NCI-H748 (cell line): ENCODE measurements around the gene VPS26B.

Source experiments
- DNase-seq: peaks from one replicate; lab custom pipeline; 2025; ENCODE audit not compliant: unreplicated experiment; lab: John Stamatoyannopoulos, UW

VPS26B gene

DNA sequence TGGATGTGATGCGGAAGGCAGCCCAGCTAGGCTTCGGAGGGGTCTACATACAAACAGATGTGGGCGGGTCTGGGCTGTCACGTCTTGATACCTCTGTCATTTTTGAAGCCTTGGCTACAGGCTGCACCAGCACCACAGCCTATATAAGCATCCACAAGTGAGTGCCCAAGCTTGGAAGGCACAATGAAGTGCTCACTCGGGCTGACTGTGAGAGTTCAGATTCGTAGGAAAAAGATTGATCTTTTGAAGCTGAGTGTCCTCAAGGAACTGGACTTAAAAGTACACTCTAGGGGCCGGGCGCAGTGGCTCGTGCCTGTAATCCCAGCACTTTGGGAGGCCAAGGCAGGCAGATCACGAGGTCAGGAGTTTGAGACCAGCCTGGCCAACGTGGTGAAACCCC is 32.6 kb downstream of the VPS26B start:
- no peak for DNase-seq

DNA sequence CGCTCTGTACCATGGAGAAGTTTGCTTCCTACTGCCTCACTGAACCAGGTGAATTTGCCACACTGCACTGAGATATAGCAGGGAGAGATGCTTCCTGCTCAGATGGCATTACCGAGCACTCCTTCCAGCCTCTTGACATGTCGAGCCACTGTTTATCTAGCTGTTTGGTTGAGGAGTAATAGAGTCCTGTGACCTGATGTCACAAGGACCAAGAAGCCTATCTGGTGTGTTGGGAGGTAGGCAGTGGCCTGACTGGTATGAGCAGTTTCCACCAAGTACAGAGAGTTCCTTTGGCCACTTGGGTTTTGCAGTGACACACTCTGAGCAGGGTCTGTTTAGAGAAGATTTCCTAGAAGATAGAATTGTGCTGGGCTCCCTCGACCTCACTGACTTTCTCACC is 34.1 kb downstream of the VPS26B start:
- no peak for DNase-seq

DNA sequence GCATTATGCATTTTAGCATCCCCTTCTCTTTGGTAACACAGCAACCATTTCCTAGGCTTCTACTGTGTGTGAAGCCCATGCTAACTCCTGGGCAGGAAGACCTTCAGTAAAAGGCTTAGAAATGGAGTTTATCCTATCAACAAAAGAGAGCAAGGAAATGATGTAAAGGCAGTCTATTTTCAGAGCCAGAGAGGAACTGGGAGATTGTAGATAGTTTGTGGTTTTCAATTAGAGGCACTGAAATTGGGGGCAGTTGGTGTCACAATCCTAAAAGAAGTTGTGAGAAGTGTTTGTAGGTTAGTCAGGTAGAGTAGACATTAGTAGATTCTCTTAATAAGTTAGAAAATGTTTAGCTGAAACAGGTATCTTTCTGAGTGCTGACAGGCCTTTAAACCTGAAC is 36.0 kb downstream of the VPS26B start:
- DNase-seq, result no peak

DNA sequence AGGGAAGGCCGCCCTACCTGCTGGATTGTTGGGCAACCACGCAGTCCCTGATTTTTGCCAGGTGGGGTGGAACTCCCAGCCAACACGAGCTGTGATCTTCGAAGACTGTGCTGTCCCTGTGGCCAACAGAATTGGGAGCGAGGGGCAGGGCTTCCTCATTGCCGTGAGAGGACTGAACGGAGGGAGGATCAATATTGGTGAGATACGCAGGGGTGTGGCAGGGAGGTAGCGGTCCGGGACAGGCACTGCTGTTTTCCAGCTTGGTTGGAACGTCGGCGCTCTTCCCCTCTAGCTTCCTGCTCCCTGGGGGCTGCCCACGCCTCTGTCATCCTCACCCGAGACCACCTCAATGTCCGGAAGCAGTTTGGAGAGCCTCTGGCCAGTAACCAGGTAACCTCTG is 36.5 kb downstream of the VPS26B start:
- no peak for DNase-seq

GRCh38 chr11:134261626-134262488 is 37.4 kb downstream of the VPS26B start:
- DNase-seq, result peak; percentile 26

DNA sequence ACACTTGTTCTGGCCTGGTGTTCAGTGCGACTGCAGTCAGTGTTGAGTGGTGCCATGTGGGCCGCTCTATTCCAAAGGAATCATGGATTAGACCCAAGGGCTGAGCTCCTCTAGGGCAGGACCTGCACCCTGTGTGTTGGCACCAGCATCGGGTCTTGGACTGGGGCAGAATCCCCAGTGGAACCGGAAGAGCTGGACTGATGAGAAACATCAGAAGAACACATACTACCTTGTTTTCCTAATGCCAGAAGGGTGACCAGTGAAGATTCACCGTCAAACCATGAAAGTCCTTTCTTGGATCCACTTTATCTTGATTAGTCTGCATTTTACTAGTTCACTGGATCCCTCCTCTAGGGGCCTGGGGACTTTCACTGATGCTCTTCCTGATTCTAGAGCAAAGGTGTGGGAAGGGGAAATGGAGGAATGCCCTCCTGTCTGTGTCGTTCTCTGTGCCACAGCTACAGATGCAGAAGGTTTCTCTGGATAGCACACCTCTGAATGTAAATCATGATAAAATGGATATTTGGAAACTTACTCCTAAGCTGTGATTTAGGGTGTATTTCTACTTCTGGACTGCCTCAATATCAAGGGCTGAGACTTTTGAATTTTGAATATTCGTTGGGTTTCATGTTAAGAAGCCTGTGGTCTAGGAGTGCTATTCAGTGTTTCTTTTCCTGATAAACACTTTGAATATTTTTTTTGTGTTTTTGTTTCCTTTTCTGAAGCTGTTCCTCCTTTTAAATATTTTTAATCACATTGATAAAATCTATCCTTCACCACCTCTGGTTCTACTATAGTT is 40.7 kb downstream of the VPS26B start:
- no peak for DNase-seq

- no peak for DNase-seq
Observed at GRCh38 chr11:134266440-134266839, 42.0 kb downstream of the VPS26B start.

GRCh38 chr11:134266841-134267251 is 42.4 kb downstream of the VPS26B start:
- DNase-seq, result no peak

- DNase-seq, result no peak
Observed at GRCh38 chr11:134267461-134267860, 43.0 kb downstream of the VPS26B start.

GRCh38 chr11:134267966-134268365 is 43.5 kb downstream of the VPS26B start:
- DNase-seq, result no peak

DNA sequence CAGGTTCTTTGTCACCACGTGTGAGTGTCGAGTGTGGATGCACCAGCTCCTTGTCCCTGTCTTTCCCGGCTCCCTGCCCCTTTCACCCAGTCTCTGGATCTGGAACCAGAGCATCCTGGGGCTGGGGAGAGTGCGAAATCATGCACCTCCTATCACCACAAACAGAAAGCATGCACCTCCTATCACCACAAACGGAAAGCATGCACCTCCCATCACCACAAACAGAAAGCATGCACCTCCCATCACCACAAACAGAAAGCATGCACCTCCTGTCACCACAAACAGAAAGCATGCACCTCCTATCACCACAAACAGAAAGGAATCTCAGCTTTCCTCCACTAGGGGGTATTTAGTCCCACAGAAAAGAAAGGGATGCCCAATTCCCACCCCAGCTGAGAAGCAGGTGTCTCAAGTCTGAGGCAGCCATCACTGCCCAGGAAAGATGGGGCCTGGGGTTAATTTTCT is 45.8 kb downstream of the VPS26B start:
- peak; percentile 25 for DNase-seq

- no peak for DNase-seq
Observed at GRCh38 chr11:134271978-134272377, 47.5 kb downstream of the VPS26B start.

DNA sequence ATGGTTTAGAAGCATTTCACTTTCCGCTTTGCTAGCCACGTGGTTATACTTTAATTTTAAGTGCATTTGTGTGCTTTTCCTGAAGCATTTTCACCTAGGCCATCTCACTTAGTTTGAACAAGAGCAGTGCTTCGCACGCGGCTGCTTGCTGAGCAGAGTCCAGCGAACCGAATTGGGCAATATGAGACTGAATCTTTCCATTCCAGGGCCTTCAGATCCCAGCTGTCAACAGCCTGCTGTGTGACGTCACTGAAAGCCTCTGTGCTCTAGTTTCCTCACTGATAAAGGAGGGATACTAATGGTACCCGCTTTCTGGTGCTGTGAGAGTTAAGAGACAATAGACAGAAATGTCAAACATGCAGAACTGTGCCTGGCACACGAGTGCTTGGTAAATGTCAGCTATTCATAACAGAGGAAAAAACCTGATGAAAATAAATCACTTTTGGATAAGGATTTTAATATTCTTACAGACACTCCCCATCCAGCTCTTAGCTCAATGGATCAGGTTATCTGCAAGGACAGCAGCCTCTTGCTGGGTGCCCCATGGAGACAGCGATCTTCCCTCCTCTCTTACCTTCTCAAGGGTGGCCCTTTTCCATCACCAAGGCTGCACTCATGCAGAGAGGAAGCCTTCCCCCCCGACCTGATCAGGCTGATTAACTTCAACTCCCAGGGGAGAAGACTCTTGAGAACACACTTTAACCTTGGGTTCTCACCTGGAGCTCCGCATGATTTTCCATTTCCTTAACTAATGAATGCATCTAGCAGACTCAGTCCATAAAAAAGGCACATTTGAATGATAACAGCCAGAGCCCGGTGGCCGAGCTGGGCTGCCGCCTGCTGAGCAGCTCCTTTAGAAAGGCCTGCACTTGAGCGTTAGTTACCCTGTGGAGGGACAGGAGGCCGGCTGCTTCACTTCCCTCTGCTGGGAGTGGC is 48.2 kb downstream of the VPS26B start:
- no peak for DNase-seq

DNA sequence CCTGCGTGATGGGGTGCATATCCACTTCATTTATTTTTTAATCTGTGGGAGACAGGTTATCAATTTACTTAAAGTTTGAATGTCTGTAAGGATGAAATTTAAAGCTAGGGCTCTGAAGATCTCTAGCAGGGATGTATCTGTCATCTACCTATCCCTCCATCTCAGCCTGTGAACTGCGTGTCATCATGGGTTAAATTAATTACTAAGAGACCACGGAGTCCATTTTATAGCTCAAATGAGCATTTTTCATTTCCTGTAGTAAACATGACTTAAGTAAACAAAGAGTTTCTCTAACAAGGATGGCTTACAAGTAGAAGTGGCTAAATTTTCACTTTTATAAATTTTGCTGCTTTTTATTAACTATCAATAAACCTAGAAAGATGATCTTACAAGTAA is 48.8 kb downstream of the VPS26B start:
- no peak for DNase-seq

GRCh38 chr11:134275188-134275533 is 50.7 kb downstream of the VPS26B start:
- no peak for DNase-seq

DNA sequence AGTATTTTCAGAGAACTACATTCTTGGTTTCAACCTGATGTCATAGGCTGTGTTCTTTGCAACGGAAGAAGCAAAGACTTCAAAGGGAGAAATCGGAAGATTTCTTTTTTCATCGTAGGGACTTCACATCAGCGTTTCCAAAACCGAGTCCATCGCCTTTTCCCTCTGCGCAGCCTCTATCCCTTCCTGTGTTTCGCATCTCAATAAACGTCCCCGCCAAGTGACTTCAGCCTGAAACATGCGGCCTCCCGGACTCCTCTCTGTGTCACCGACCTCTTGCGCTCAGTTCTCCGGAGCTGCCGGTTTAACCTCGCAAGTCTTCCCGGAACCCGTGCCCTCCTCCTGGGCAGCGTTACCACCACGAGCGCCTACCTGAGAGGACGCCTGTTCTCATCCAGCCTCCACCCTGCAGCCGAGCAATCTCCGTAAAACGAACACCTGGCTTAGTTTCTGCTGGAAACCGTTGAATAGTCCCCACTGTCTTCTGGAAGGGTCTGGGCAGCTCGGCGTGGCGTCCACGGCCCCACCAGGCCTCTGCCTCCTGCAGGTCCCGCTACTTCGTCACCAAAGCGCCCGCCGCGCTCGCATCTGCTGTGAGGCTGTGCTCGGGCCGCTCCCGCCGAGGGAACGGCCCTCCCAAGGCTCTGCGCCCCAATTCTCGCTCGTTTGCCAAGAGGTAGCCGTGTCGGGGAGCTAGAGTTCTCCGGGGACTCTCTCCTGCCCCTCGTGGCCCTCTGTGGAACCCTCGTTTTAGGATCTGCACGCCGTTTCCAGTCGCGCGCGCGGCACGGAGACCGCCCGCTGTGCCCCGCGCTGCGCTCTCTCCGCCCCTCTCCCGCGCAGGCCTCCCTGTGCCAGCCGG is 51.3 kb downstream of the VPS26B start, which contains the start of gene GLB1L3:
Gene GLB1L3 (plus strand): TSS at position 846 of the 862 bp plus-strand sequence. CDS start 362 bp downstream, outside the sequence.
- peak; percentile 69 for DNase-seq

DNA sequence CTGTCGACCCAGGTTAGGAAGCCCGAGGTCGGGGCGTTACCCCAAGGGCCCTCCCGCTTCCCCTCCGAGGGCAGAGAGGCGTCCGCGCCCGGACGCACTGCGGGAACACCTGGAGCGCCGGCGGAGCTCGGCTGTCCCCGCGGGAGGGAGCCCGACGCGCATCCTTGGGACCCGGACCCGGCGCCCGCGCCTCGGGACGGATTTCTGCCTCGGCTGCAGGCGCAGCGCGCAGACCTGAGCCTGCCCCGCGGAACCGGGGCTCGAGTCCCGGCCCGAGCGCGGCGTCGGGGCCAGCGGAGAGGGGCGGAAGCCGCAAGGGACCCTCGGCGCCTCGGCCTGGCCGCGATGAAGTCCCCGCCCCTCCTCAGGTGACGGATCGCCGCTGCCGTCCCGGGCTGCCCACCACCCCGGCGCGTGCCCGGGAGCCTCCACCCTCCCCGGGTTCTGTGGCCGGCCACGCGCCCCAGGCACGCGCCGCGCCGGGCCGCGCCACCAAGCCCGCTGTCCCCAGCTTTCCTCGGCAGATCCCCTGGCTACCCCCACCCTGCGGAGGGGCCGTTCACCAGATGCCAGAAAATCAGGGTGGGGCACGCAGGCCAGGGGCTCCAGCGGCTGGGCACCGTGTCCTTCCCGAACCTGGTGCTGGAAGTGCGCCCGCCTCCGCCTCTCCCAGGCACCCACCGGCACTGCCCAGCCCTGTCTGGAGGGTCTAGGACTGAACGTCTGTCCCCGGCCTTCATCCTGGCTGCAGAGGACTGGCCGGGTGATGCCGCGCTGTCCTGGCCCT is 52.1 kb downstream of the VPS26B start:
- peak; percentile 62 for DNase-seq

DNA sequence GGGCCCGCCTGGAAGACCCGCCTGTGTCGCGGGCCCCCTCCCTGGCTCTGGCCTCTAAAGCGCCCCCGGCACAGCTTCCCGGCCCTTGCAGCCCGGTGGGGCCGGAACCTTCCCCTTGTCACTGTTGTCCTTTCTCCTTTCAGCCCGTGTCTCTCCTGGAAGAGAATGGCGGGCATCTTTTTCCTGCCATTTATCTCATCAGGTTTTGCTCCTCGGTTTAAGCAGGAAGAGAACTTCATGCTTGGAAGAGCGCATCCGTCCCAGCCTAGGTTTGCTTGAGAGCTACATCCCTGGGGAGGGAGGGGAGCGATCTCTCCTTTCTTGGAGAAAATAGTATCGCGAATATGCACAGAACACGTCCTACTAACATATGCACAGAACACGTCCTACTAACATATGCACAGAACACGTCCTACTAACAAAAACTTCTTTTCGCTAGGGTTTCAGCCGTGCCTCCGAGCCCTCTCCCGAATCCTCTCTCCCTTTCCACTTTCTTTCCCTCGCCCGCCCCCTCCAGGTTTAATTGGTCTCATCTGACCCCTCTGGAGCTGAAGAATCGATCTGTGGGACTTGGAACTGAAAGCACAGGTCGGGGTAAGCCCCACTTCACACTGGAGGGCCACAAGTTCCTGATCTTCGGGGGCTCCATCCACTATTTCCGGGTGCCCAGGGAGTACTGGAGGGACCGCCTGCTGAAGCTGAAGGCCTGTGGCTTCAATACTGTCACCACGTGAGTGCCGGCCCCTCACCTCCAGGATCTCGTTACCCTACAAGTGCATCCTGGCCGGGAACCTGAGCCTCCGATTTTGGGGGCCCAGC is 52.9 kb downstream of the VPS26B start:
- DNase-seq, result no peak
